H1 (cell line): ENCODE results near the gene HIGD1B. TPM values are rescaled to one million over a fixed set of nuclear protein-coding genes. Genes with fewer than 3 reads are reported as not detected.

Experiments
- BCL11A ChIP-seq, 2 experiments: IDR thresholded peaks; one replicate each; pipeline ENCODE4 v1.6.1; 2011; ENCODE audit warnings: low read depth in 2 of 2, low read length in 2 of 2, mild to moderate bottlenecking in 2 of 2
- BRCA1 ChIP-seq: IDR thresholded peaks from 2 replicates; pipeline ENCODE4 v1.6.1; 2012; ENCODE audit warnings: low read depth, low read length, improper control_type of control experiment
- CEBPB ChIP-seq: IDR thresholded peaks from 2 replicates; pipeline ENCODE4 v1.6.1; 2012; ENCODE audit warnings: low read depth, low read length
- CHD1 ChIP-seq: IDR thresholded peaks from 2 replicates; pipeline ENCODE4 v1.6.1; 2012; ENCODE audit warnings: low read depth, low read length, improper control_type of control experiment
- CHD2 ChIP-seq: IDR thresholded peaks from 2 replicates; pipeline ENCODE4 v1.6.1; 2012; ENCODE audit warnings: low read length, improper control_type of control experiment
- EGR1 ChIP-seq: IDR thresholded peaks from 2 replicates; pipeline ENCODE4 v1.6.1; 2011; ENCODE audit warnings: low read depth, low read length, borderline replicate concordance
- EZH2 ChIP-seq: fragments of 200-600 bp; sonication (generic); IDR thresholded peaks from 2 replicates; pipeline ENCODE4 v1.7.1; 2012; ENCODE audit warnings: low read depth, mild to moderate bottlenecking, moderate library complexity, low read length, inconsistent platforms; ENCODE audit not compliant: severe bottlenecking
- GTF2F1 ChIP-seq: IDR thresholded peaks from 2 replicates; pipeline ENCODE4 v1.6.1; 2012; ENCODE audit warnings: low read depth, low read length, improper control_type of control experiment, borderline replicate concordance
- JUN ChIP-seq: IDR thresholded peaks from 2 replicates; pipeline ENCODE4 v1.6.1; 2011; ENCODE audit warnings: low read depth, mild to moderate bottlenecking, improper control_type of control experiment, low read length
- JUND ChIP-seq: IDR thresholded peaks from 2 replicates; pipeline ENCODE4 v1.6.1; 2011; ENCODE audit warnings: mild to moderate bottlenecking, improper control_type of control experiment, low read length
- MAFK ChIP-seq: IDR thresholded peaks from 2 replicates; pipeline ENCODE4 v1.6.1; 2012; ENCODE audit warnings: low read depth, mild to moderate bottlenecking, improper control_type of control experiment, low read length
- POLR2AphosphoS5 ChIP-seq: IDR thresholded peaks from 2 replicates; pipeline ENCODE4 v1.6.1; 2011; ENCODE audit warnings: low read depth, low read length
- POU5F1 ChIP-seq: IDR thresholded peaks from 2 replicates; pipeline ENCODE4 v1.6.1; 2011; ENCODE audit warnings: low read depth, mild to moderate bottlenecking, low read length, moderate library complexity
- RNF2 ChIP-seq: fragments of 200-900, 300-1000 bp; sonication (generic); IDR thresholded peaks from 2 replicates; pipeline ENCODE4 v1.7.1; 2016; ENCODE audit warnings: borderline replicate concordance, low read depth, mild to moderate bottlenecking, antibody characterized with exemption, low read length; ENCODE audit not compliant: poor library complexity, severe bottlenecking; ENCODE audit errors: missing control alignments
- SP1 ChIP-seq: IDR thresholded peaks from 2 replicates; pipeline ENCODE4 v1.6.1; 2011; ENCODE audit warnings: low read depth, low read length
- SP2 ChIP-seq: IDR thresholded peaks from 2 replicates; pipeline ENCODE4 v1.6.1; 2012; ENCODE audit warnings: mild to moderate bottlenecking, low read length, inconsistent platforms
- SRF ChIP-seq: IDR thresholded peaks from 2 replicates; pipeline ENCODE4 v1.6.1; 2011; ENCODE audit warnings: mild to moderate bottlenecking, low read depth, low read length, moderate library complexity
- TAF1 ChIP-seq: IDR thresholded peaks from 2 replicates; pipeline ENCODE4 v1.6.1; 2011; ENCODE audit warnings: mild to moderate bottlenecking, low read depth, low read length
- TAF7 ChIP-seq: optimal IDR thresholded peaks from 2 replicates; pipeline ENCODE3; 2011; ENCODE audit warnings: low read depth, mild to moderate bottlenecking, inconsistent platforms, low read length, moderate library complexity, borderline replicate concordance
- TBP ChIP-seq: IDR thresholded peaks from 2 replicates; pipeline ENCODE4 v1.6.1; 2011; ENCODE audit warnings: low read depth, low read length, improper control_type of control experiment
- TCF12 ChIP-seq: IDR thresholded peaks from 2 replicates; pipeline ENCODE4 v1.6.1; 2011; ENCODE audit warnings: low read depth, mild to moderate bottlenecking, low read length
- YY1 ChIP-seq: IDR thresholded peaks from 2 replicates; pipeline ENCODE4 v1.6.1; 2011; ENCODE audit warnings: low read depth, mild to moderate bottlenecking, low read length
- ZNF274 ChIP-seq: IDR thresholded peaks from 2 replicates; pipeline ENCODE4 v1.7.0; 2012; ENCODE audit warnings: low read length, borderline replicate concordance; ENCODE audit errors: extremely low read depth
- polyA plus RNA-seq, 7 experiments: library from polyadenylated mRNA; depleted of rRNA in 3 of 7; stranded (reverse) in 5 of 7; unstranded in 2 of 7; fragments of >200 nt in 5 of 7; fragments of 200-250 nt in 2 of 7; gene quantifications; 1 replicate in 5 of 7; 2 replicates in 1 of 7; 4 replicates in 1 of 7; pipeline versions ENCODE4 v1.2.1 to v1.2.3, GENCODE V29; 2011 to 2013; ENCODE audit warnings: missing spikeins in 2 of 7, mixed read lengths in 2 of 7
- total RNA-seq: library from RNA; stranded (reverse); fragmentation: NEBNext Ultra II Directional; extraction: Animal tissue kit (Norgen Biotek cat#: 25700); gene quantifications from 2 replicates; pipeline ENCODE4 v1.2.1, GENCODE V29; 2021
- TF ChIP-seq, protein P1 (sequence below), 3 experiments: IDR thresholded peaks; 1 replicate in 2 of 3; 2 replicates in 1 of 3; pipeline versions ENCODE4 v1.5.1 to v1.6.1; 2011; ENCODE audit warnings: low read length in 3 of 3, mild to moderate bottlenecking in 3 of 3, inconsistent platforms in 2 of 3, low read depth in 1 of 3, moderate library complexity in 1 of 3; ENCODE audit not compliant: insufficient read depth in 1 of 3; ENCODE audit errors: control extremely low read depth in 1 of 3

The HIGD1B gene
- total and polyA plus RNA-seq, 2 of the 8 experiments (the other 6 are each of a cell fraction or from before 2014, with no cell fraction given), result not detected

DNA sequence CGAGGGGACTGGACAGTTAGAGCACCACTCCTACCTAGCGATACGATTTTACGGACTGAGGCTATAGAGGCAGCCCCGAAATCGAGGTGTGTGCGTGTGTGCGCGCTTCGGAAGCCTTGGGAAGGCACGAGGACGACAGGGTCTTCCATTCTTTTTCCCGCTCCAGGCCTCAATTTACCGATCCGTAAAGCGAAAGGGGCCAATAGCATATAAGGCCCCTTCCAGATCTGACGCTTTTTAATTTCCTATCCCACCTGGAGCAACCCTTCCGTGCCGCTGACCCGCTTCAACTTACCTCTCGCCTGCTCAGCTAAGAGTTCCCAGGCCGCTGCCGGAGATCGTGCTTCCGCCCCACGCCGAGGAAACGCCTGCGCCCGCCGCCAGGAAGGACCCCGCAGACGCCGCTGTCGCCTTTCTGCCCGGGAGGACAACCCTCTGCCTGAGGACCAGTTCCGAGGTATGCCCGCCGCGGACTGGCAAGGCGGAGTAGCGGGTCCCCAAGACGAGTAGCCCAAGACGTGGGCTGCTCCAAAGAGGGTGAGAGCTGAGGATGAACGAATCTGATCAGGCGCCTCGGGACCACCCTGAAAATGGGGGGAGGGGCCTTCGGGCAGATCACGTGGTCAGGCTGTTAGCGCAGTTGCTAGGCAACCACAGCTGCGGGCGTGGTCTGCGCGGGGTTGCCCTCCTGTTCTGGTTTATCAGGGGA lies 51.5 kb downstream of the HIGD1B start, which contains the start of gene EFTUD2 (continued):
- TF ChIP-seq YY1 (no peak), SP2 (no peak), JUND (no peak), ZNF274 (no peak), EZH2 (no peak), POU5F1 (no peak), POLR2AphosphoS5 (peak; percentile 92), BRCA1 (no peak), GTF2F1 (peak; percentile 79), RNF2 (no peak), TCF12 (no peak), CEBPB (no peak), SP1 (no peak; the same call in 1 of the 2 replicates), MAFK (no peak), TAF7 (peak; percentile 69), TAF1 (peak; percentile 95), EGR1 (no peak), CHD1 (no peak), CHD2 (0 out of 2 replicates have a peak, but pooled peaks have one; percentile 57), BCL11A (IDR thresholded peaks at IDR 0.05; ENCODE audit: low read depth in 2 of 2, low read length in 2 of 2) (no peak), TBP (peak; percentile 89), JUN (no peak), SRF (peak; percentile 88)
- TF ChIP-seq, protein P1, sequence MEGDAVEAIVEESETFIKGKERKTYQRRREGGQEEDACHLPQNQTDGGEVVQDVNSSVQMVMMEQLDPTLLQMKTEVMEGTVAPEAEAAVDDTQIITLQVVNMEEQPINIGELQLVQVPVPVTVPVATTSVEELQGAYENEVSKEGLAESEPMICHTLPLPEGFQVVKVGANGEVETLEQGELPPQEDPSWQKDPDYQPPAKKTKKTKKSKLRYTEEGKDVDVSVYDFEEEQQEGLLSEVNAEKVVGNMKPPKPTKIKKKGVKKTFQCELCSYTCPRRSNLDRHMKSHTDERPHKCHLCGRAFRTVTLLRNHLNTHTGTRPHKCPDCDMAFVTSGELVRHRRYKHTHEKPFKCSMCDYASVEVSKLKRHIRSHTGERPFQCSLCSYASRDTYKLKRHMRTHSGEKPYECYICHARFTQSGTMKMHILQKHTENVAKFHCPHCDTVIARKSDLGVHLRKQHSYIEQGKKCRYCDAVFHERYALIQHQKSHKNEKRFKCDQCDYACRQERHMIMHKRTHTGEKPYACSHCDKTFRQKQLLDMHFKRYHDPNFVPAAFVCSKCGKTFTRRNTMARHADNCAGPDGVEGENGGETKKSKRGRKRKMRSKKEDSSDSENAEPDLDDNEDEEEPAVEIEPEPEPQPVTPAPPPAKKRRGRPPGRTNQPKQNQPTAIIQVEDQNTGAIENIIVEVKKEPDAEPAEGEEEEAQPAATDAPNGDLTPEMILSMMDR (IDR thresholded peaks at IDR 0.05; ENCODE audit: control extremely low read depth in 1 of 3, insufficient read depth in 1 of 3, low read depth in 1 of 3, low read length in 3 of 3), result no peak
